NCI-H2107 treated with DMSO at 0.1 percent for 48 hours (cell line): ENCODE measurements around the gene KRTAP12-1.

Experiments used
- DNase-seq: peaks from one replicate; lab custom pipeline; 2025; ENCODE audit not compliant: unreplicated experiment; lab: John Stamatoyannopoulos, UW

KRTAP12-1 gene

DNA sequence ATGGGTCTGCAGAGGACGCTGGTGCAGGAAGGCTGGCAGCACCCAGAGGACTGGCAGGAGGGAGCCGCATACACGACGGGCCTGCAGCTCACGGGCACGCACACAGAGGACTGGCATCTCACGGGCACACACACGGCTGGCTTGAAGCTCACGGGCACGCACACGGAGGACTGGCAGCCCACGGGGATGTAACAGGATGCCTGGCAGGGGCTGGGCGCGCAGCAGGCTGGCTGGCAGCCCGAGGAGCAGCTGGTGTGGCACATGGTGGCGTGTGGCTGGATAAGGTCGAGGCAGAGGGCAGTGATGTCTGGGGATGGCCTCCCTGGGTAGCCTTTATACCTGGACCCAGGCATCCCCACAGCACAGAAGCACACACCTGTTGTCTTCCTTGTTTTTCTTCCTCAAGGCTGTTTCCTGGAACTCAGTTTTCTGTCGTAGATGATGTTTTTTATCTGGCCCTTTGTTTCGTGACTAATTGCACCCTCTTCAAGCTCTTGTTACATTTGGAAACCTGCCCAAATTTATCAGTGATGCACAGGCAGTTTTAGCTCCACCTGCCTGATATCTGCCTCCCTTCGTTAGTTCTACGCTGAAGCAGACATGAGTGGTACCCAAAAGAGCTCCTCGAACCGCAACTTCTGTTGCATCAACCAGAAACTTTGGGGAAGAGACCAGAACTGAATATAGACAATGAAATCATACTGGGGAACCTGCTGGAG is at the start of gene KRTAP12-1:
Gene KRTAP12-1 (minus strand): TSS at position 303 of the 719 bp plus-strand sequence. CDS start 40 bp downstream, at position 263.
- DNase-seq: peak; percentile 93

GRCh38 chr21:44730951-44731579 is 49.1 kb upstream of the KRTAP12-1 start:
- DNase-seq: no peak

- no peak for DNase-seq
Measured at GRCh38 chr21:44730028-44730395, 48.0 kb upstream of the KRTAP12-1 start.

GRCh38 chr21:44729336-44730027 is 47.5 kb upstream of the KRTAP12-1 start:
- no peak for DNase-seq

DNA sequence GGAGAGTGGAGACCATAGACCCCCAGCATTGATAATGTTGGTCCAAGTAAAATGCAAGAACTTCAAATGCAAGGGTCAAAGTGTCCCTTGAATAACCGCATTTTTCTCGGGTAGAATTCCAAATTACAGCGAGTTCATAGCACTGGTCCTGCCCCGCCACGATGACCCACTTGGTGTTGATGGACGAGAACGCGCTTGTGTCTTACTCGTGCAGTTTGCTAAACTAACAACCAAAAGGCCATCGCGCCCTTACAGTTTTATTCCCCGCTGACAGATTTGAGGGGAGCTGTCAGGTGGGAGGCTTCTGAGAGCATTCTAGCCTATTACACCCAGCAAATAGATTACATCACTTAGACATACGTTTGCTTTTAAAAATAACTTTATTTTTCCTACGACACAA is 46.8 kb upstream of the KRTAP12-1 start:
- no peak for DNase-seq

GRCh38 chr21:44727757-44728156 is 45.8 kb upstream of the KRTAP12-1 start:
- DNase-seq: no peak

GRCh38 chr21:44727321-44727720 is 45.4 kb upstream of the KRTAP12-1 start:
- no peak for DNase-seq

GRCh38 chr21:44726826-44727225 is 44.9 kb upstream of the KRTAP12-1 start:
- no peak for DNase-seq

DNA sequence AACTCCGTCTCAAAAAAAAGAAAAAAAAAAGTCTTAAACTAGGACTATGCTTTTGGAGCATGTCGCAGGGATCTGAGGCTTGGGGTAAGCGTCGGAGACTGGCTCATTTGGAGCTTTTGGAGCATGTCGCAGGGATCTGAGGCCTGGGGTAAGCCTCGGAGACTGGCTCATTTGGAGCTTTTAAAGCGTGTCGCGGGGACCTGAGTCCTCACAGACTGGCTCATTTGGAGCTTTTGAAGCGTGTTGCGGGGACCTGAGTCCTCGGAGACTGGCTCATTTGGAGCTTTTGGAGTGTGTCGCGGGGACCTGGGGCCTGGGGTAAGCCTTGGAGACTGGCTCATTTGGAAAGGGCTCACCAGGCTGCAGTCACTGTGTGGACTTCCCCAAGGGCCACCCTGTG is 43.0 kb upstream of the KRTAP12-1 start:
- DNase-seq: no peak

DNA sequence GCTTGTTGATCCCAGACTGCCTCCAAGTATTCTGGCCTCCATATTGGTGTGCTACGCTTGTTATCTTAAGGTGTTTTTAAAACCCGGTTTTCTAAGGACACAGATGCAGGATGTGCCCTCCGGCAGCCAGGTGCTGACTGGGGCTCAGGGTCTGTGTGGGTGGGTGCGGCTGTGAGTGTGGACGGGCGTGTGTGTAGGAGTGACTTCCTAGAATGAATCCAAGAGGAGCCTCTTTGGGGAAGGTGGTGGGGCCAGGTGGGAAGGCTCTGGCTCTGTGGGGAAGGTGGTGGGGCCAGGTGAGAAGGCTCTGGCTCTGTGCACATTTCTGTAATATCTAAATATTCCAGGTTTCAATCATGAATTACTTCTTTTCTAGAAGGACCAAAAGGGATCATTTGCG is 42.2 kb upstream of the KRTAP12-1 start:
- DNase-seq: no peak

GRCh38 chr21:44723177-44724131 is 41.5 kb upstream of the KRTAP12-1 start:
- no peak for DNase-seq

- DNase-seq: no peak
Measured at GRCh38 chr21:44722731-44723130, 40.8 kb upstream of the KRTAP12-1 start.

GRCh38 chr21:44720170-44720569 is 38.2 kb upstream of the KRTAP12-1 start:
- DNase-seq: no peak

- no peak for DNase-seq
Measured at GRCh38 chr21:44718571-44718970, 36.6 kb upstream of the KRTAP12-1 start.

DNA sequence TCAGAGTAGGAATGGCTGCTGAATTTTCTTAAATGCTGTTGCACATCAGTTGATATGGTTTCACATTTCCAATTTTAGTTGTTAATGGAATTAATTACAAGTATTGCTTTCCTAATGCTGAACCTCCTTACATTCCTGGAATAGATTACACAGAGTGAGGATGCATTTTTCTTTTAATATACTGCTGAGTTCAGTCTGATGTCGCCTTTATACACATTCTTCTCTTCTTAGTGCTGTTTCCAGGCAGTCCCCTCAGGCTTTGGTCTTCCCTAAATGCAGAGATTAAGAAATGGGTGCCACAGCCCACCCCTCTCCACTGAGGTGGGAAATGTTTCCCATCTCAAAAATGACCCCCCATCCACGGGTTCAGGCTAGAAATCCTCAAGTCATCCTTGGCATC is 36.1 kb upstream of the KRTAP12-1 start:
- no peak for DNase-seq

DNA sequence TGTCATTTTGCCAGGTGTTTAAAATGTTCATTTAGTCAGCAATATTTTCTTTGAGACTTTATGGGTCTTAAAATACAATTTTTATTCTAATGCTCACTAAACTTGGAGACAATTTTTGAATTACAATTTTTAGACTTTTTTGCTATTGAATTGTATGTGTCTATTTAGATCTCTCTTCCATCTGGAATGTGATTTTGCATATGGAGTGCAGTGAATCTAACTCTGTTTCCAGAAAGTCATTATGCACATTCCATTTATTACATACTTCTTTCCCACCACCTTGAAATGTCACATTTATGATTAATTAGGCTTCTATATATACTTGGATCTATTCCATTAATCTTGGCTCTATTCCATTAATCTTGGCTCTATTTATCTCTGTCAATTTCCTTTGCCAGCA is 35.0 kb upstream of the KRTAP12-1 start:
- no peak for DNase-seq

- no peak for DNase-seq
Measured at GRCh38 chr21:44714905-44715304, 32.9 kb upstream of the KRTAP12-1 start.

GRCh38 chr21:44713846-44714245 is 31.9 kb upstream of the KRTAP12-1 start:
- DNase-seq: no peak

DNA sequence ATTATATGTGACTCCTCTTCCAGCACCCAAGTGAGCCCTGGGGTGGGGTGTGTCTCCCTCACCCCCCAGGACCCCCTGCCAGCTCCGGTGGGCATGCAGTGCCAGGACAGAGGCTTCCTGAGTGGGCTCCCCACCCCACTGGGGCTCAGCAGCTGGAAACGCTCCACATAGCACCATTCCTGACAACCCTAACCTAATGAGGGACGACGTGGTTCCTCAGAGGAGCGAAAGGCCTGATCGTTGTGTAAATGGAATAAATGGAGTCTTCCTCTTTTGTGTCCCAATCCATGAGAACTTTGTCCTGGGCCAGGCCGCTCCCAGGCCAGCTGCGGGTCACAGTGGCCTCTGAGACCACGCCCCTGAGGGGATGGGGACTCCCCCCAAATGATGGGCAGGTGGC is 31.2 kb upstream of the KRTAP12-1 start:
- no peak for DNase-seq

- no peak for DNase-seq
Measured at GRCh38 chr21:44712203-44713028, 30.5 kb upstream of the KRTAP12-1 start.
